NB4 (cell line): ENCODE measurements around the gene PMEPA1.

ENCODE experiments used
- DNase-seq: peaks from one replicate; pipeline ENCODE4 v3.0.0; 2010; ENCODE audit warnings: low read depth
- H3K4me3 ChIP-seq: one replicate; pipeline ENCODE4 v1.5.1; 2011; ENCODE audit warnings: mild to moderate bottlenecking, low read depth, low read length, moderate library complexity
- MYC ChIP-seq: IDR thresholded peaks from 2 replicates; pipeline ENCODE4 v1.6.1; 2011; ENCODE audit warnings: low read depth, low read length
- POLR2A ChIP-seq: IDR thresholded peaks from 2 replicates; pipeline ENCODE4 v1.6.1; 2011; ENCODE audit warnings: mild to moderate bottlenecking; ENCODE audit not compliant: insufficient read length; ENCODE audit errors: extremely low read depth
- TF ChIP-seq, protein P1 (sequence below): IDR thresholded peaks from one replicate; pipeline ENCODE4 v1.5.1; 2012; ENCODE audit warnings: low read depth, low read length
- TF ChIP-seq, protein P2 (sequence below): IDR thresholded peaks from 2 replicates; pipeline ENCODE4 v1.6.1; 2011; ENCODE audit warnings: low read depth, low read length

PMEPA1 gene

DNA sequence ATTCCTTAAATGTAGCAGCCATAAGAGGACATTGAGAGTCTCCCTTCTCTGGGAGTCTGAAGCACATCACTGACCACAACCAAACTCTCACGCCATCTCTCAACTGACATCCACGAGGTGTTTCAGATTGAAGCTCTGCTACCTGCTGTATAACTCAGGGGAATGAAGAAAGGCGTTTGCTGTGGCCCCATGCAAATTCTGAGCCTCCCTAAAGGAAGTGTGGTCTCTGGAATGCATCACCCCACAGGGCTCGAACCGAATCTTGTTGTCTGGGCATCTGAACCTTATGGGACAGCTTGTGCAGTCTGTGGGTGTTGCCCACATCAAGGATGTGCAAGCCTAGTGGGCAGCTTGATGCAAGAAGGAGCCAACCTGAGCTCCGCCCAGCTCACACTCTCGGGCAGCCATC is 10.9 kb downstream of the PMEPA1 start:
- TF ChIP-seq MYC: no peak
- TF ChIP-seq, protein P1, sequence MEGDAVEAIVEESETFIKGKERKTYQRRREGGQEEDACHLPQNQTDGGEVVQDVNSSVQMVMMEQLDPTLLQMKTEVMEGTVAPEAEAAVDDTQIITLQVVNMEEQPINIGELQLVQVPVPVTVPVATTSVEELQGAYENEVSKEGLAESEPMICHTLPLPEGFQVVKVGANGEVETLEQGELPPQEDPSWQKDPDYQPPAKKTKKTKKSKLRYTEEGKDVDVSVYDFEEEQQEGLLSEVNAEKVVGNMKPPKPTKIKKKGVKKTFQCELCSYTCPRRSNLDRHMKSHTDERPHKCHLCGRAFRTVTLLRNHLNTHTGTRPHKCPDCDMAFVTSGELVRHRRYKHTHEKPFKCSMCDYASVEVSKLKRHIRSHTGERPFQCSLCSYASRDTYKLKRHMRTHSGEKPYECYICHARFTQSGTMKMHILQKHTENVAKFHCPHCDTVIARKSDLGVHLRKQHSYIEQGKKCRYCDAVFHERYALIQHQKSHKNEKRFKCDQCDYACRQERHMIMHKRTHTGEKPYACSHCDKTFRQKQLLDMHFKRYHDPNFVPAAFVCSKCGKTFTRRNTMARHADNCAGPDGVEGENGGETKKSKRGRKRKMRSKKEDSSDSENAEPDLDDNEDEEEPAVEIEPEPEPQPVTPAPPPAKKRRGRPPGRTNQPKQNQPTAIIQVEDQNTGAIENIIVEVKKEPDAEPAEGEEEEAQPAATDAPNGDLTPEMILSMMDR: no peak
- TF ChIP-seq, protein P2, sequence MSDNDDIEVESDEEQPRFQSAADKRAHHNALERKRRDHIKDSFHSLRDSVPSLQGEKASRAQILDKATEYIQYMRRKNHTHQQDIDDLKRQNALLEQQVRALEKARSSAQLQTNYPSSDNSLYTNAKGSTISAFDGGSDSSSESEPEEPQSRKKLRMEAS: no peak
- TF ChIP-seq POLR2A: no peak
- DNase-seq: no peak
- H3K4me3 ChIP-seq: no peak overlapping the region

- TF ChIP-seq MYC: peak; percentile 44; the same call in 1 of the 2 replicates
- TF ChIP-seq, protein P2: no peak
- H3K4me3 ChIP-seq: no peak overlapping the region
- peak; percentile 91 for DNase-seq
Measured at GRCh38 chr20:57698116-57698866, 11.5 kb downstream of the PMEPA1 start.

GRCh38 chr20:57697543-57697942 is 12.3 kb downstream of the PMEPA1 start:
- no peak overlapping the region for H3K4me3 ChIP-seq
- DNase-seq: no peak
- TF ChIP-seq POLR2A: no peak

GRCh38 chr20:57696401-57696961 is 13.3 kb downstream of the PMEPA1 start:
- H3K4me3 ChIP-seq: no peak overlapping the region
- no peak for TF ChIP-seq POLR2A
- TF ChIP-seq, protein P1: no peak
- no peak for TF ChIP-seq MYC
- TF ChIP-seq, protein P2: no peak
- no peak for DNase-seq

GRCh38 chr20:57695940-57696339 is 13.9 kb downstream of the PMEPA1 start:
- DNase-seq: no peak
- no peak overlapping the region for H3K4me3 ChIP-seq
- TF ChIP-seq, protein P1: no peak
- TF ChIP-seq MYC (no peak), POLR2A (no peak)
- TF ChIP-seq, protein P2: no peak

- DNase-seq: no peak
- TF ChIP-seq MYC (no peak), POLR2A (no peak)
- TF ChIP-seq, protein P1: no peak
- TF ChIP-seq, protein P2: no peak
- no peak overlapping the region for H3K4me3 ChIP-seq
Measured at GRCh38 chr20:57695012-57695411, 14.8 kb downstream of the PMEPA1 start.

DNA sequence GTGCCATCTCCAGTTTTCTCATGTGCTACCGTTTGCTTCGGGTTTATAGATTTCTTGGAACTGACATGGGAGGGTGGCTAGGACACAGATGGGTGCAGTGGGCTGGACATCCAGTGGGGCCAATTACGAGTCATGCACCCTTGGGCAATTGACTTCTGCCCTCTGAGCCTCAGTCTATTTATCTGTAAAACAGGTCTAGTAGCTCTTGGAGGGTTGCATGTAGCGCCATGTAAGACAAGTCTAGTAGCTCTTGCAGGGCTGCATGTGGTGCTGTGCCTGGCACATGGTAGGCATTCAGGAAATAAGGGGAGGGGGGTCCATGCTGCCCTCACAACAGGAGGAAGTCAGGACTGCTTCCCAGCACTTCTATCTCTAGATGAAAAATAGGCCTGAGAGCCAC is 15.3 kb downstream of the PMEPA1 start:
- H3K4me3 ChIP-seq: no peak overlapping the region
- TF ChIP-seq, protein P2: no peak
- TF ChIP-seq, protein P1: no peak
- TF ChIP-seq POLR2A (no peak), MYC (no peak)
- DNase-seq: no peak
